Tibial artery (tissue), 4 donors: Measurements from ENCODE around the gene CSNK1D.
A peak's percentile ranks its signal among the peaks of the same experiment; 100 is the strongest.

Experiments
- DNase-seq, 2 donors: peaks; one replicate each; pipeline ENCODE4 v3.0.0-alpha.2; 2019
- H3K27ac ChIP-seq, 2 donors: fragments of 200-600 bp; sonication (generic) in 1 of 2; 1 replicate in 1 of 2; 2 replicates in 1 of 2; pipeline ENCODE4 v1.5.1; 2018 to 2019; ENCODE audit warnings: mild to moderate bottlenecking in 1 of 2
- H3K27me3 ChIP-seq, 2 donors: fragments of 200-600 bp; sonication (generic) in 1 of 2; one replicate each; pipeline versions ENCODE4 v1.5.1 to v1.6.0; 2016 to 2019
- H3K36me3 ChIP-seq, 3 donors: fragments of 200-600 bp; sonication (generic) in 2 of 3; one replicate each; pipeline ENCODE4 v1.5.1; 2016 to 2019; ENCODE audit warnings: mild to moderate bottlenecking in 2 of 3
- H3K4me1 ChIP-seq, 4 donors: fragments of 200-600 bp; sonication (generic) in 2 of 4; 1 replicate in 3 of 4; 2 replicates in 1 of 4; pipeline ENCODE4 v1.5.1; 2016 to 2019
- H3K4me3 ChIP-seq, 2 donors: fragments of 200-600 bp; sonication (generic) in 1 of 2; 1 replicate in 1 of 2; 2 replicates in 1 of 2; pipeline ENCODE4 v1.5.1; 2018 to 2019; ENCODE audit warnings: mild to moderate bottlenecking in 2 of 2
- H3K9me3 ChIP-seq, 3 donors: fragments of 200-600 bp; sonication (generic) in 1 of 3; one replicate each; pipeline ENCODE4 v1.5.1; 2016 to 2019
- CTCF ChIP-seq, 2 experiments: fragments of 200-600 bp in 1 of 2; fragments of 450-650 bp in 1 of 2; IDR thresholded peaks; one replicate each; pipeline ENCODE4 v1.5.1; 2017 to 2019; ENCODE audit warnings: antibody characterized with exemption in 2 of 2, mild to moderate bottlenecking in 1 of 2, moderate library complexity in 1 of 2
- intact Hi-C: fragments of 100-400 bp; cut with DNase I; formaldehyde crosslinking; loops from one replicate; pipeline ENCODE4 v1.15.0; 2023; ENCODE audit warnings: low total_unique reads

CSNK1D gene

GRCh38 chr17:82273327-82274133 is at the start of gene CSNK1D:
TSS of gene CSNK1D (minus strand) at chr17:82273700. CDS start at chr17:82273381, 319 bp downstream.
- TF ChIP-seq CTCF (IDR thresholded peaks at IDR 0.05): no peak
- Histone ChIP-seq H3K36me3 (peaks cover 0 to 42% (median 13%) of the 10 kb centered on the region in 3 donors), H3K4me1 (peaks cover 0 to 57% (median 40%) of the 10 kb centered on the region in 4 donors), H3K27me3 (no peaks in the 10 kb centered on the region), H3K27ac (peak within 1 kb of the TSS; percentile 98 to 99), H3K9me3 (no peaks in the 10 kb centered on the region), H3K4me3 (peak within 1 kb of the TSS; percentile 97 to 99)
- intact Hi-C loops: no loop called here
- peak; percentile 89 to 95 for DNase-seq

DNA sequence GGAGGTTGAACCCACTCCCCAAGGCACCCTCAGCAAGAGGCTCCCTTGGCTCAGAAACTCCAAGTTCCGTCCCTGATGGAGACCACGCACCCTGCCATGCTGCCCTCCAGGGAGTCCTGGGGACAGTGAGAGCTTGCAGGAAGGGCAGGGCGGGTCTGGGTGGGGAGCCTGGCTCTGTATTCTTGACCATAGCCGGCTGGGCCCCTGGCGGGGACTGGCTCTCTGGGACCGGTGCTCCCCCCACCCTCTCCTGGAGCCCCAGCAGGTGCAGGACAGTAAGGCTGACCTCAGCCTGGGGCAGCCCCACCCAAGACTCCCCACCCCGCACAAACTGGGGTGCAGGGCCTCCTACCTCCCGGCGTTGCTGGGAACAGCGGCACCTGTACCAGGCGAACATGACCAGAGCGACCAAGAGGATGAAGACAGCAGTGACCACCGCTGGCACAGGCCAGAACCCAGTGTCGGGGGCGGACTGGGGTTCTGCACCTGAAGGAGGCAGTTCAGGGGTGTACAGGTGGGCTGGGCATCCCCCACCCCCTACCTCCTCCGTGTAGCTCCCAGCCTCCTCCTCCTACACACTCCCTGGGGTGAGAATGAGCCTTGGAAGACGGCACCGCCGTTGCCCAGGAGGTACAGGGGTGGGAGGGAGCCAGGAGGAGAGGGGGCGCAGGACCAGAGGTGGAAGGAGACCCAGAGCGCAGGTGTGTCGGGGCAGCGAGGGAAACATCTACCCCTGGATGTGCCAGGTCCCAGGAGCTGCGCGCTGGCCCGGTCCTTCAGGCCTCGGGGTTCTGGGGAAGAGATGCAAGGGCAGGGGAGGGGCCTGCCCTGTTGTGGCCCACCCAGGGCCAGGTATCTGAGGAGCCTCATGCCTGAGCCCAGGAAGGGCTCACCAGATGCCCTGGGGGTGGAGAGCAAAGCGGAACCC is 49.3 kb upstream of the CSNK1D start:
- no peak for DNase-seq
- Histone ChIP-seq H3K4me3 (no peak overlapping the region), H3K9me3 (no peaks in the 10 kb centered on the region), H3K27ac (no peak overlapping the region), H3K27me3 (peaks cover 0 to 70% of the 10 kb centered on the region in 2 donors), H3K4me1 (peaks cover 0 to 10% (median 5%) of the 10 kb centered on the region in 4 donors), H3K36me3 (no peaks in the 10 kb centered on the region)
- no peak for TF ChIP-seq CTCF (IDR thresholded peaks at IDR 0.05)
- intact Hi-C loops: no loop called here

DNA sequence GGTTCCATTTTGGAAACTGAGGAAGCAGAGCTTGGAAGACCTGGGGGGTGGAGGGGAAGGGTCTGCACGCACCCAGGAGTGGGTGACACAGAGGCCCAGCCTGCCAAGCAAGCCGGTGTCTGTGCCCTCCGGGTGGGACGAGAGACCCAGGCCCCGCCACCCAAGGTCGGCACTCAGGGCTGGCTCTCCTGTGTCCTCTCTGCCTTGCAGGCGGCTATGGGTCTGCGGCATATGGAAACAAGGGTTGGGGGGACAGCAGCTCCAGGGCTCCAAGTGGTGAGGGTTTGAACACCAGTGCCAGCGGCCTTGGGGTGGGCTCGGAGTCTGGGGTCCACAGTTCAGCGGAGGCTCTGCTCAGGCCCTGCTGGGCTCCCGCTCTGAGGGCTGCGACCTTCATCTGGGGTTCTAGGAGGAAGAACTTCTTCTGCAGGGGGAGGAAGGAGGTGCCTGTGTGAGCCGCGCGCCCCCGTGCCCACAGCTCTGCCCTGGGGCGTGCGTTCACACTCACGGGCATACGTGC is 48.5 kb upstream of the CSNK1D start:
- peaks cover 0 to 10% (median 5%) of the 10 kb centered on the region in 4 donors for H3K4me1 ChIP-seq
- H3K36me3 ChIP-seq: no peaks in the 10 kb centered on the region
- no peak overlapping the region for H3K27ac ChIP-seq
- no peak overlapping the region for H3K4me3 ChIP-seq
- H3K9me3 ChIP-seq: no peaks in the 10 kb centered on the region
- H3K27me3 ChIP-seq: peaks cover 0 to 64% of the 10 kb centered on the region in 2 donors
- no peak for DNase-seq
- TF ChIP-seq CTCF (IDR thresholded peaks at IDR 0.05): no peak
- intact Hi-C loops: loop anchor here (2.0 kb wide), 1 partner anchor 115 kb away; no protein-coding TSS in a partner anchor

DNA sequence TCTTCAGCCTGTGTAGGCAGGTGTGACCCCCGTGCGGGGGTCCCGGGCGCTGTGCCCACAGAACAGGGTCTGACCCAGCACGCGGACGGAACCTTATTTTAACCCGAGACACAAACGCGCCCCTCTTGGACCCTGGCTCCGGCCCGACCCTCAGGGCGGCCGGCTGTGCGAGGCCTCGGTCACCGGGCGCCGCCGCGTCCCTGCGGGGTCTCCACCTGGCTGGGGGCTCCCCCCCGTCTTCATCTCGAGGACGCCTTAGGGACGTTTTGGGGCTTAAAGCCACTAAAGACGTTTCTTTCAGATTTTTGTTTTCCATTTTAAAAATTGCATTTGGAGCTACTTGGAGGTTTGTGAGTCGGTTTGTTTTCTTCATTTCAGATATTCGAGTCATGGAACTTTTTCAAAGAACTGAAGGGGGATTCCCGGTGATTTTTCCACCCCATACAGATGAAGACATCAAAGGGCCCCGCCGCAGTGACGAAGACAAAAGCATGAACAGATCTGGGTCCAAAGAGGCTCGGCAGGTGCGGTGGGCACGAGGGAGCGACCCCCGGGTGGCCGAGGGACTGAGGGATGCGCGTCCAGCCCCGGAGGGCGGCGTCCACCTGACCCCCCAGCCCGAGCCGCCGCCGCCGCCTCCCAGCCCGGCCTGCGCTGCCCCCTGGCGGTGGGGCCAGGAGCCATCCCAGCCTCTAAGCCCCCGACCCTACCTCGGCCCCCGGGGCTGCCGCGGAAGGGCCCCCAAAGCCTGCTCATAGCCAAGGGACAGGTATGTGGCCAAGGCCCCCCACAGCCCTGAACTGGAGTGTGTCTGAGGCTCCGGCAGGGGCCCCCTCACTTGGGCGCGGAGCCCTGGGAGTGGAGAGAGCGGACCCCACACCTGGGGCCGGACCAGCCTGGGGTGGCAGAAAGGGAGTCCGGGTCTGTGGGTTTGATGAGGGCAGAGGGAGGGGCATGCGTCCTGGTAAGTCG is 47.7 kb upstream of the CSNK1D start:
- DNase-seq: no peak

More for the DNA sequence above, 47.7 kb upstream of the CSNK1D start:
- peaks cover 0 to 10% (median 5%) of the 10 kb centered on the region in 4 donors for H3K4me1 ChIP-seq
- H3K9me3 ChIP-seq: no peaks in the 10 kb centered on the region
- intact Hi-C loops: loop anchor here (2.0 kb wide), 1 partner anchor 114 kb away; no protein-coding TSS in a partner anchor
- H3K4me3 ChIP-seq: no peak overlapping the region
- H3K27ac ChIP-seq: no peak overlapping the region
- no peaks in the 10 kb centered on the region for H3K36me3 ChIP-seq
- H3K27me3 ChIP-seq: peaks cover 0 to 64% of the 10 kb centered on the region in 2 donors
- peak; percentile 91 to 93 for TF ChIP-seq CTCF (IDR thresholded peaks at IDR 0.05)
